Measurements from ENCODE around the gene CNTN5.

The CNTN5 gene

GRCh38 chr11:100094121-100094865 is 1073.5 kb downstream of the CNTN5 start:
- DNase-seq (ENCODE audit: low spot score), result no peak

GRCh38 chr11:100095809-100096208 is 1075.1 kb downstream of the CNTN5 start:
- no peak for DNase-seq (ENCODE audit: low spot score)

- DNase-seq (ENCODE audit: low spot score), result no peak
Observed at GRCh38 chr11:100098560-100098959, 1077.8 kb downstream of the CNTN5 start.

GRCh38 chr11:100105255-100105981 is 1084.7 kb downstream of the CNTN5 start:
- no peak for DNase-seq (ENCODE audit: low spot score)

GRCh38 chr11:100105982-100106358 is 1085.2 kb downstream of the CNTN5 start:
- no peak for DNase-seq (ENCODE audit: low spot score)

- DNase-seq (ENCODE audit: low spot score), result no peak
Observed at GRCh38 chr11:100119176-100119575, 1098.4 kb downstream of the CNTN5 start.

- DNase-seq (ENCODE audit: low spot score), result no peak
Observed at GRCh38 chr11:100133114-100133513, 1112.4 kb downstream of the CNTN5 start.

GRCh38 chr11:100141201-100141600 is 1120.5 kb downstream of the CNTN5 start:
- DNase-seq (ENCODE audit: low spot score), result no peak

GRCh38 chr11:100151944-100152343 is 1131.2 kb downstream of the CNTN5 start:
- no peak for DNase-seq (ENCODE audit: low spot score)

- no peak for DNase-seq (ENCODE audit: low spot score)
Observed at GRCh38 chr11:100152766-100153165, 1132.0 kb downstream of the CNTN5 start.

GRCh38 chr11:100163471-100163870 is 1142.7 kb downstream of the CNTN5 start:
- no peak for DNase-seq (ENCODE audit: low spot score)

- DNase-seq (ENCODE audit: low spot score), result no peak
Observed at GRCh38 chr11:100174881-100175280, 1154.1 kb downstream of the CNTN5 start.

- DNase-seq (ENCODE audit: low spot score), result no peak
Observed at GRCh38 chr11:100176456-100176855, 1155.7 kb downstream of the CNTN5 start.

GRCh38 chr11:100177651-100178050 is 1156.9 kb downstream of the CNTN5 start:
- DNase-seq (ENCODE audit: low spot score), result no peak

GRCh38 chr11:100182350-100182749 is 1161.6 kb downstream of the CNTN5 start:
- DNase-seq (ENCODE audit: low spot score), result no peak

GRCh38 chr11:100182927-100183326 is 1162.2 kb downstream of the CNTN5 start:
- DNase-seq (ENCODE audit: low spot score), result no peak

GRCh38 chr11:100185588-100185987 is 1164.8 kb downstream of the CNTN5 start:
- no peak for DNase-seq (ENCODE audit: low spot score)

GRCh38 chr11:100188137-100188783 is 1167.5 kb downstream of the CNTN5 start:
- no peak for DNase-seq (ENCODE audit: low spot score)

GRCh38 chr11:100190395-100190794 is 1169.6 kb downstream of the CNTN5 start:
- no peak for DNase-seq (ENCODE audit: low spot score)

- DNase-seq (ENCODE audit: low spot score), result no peak
Observed at GRCh38 chr11:100192181-100192580, 1171.4 kb downstream of the CNTN5 start.

- DNase-seq (ENCODE audit: low spot score), result no peak
Observed at GRCh38 chr11:100203789-100204188, 1183.0 kb downstream of the CNTN5 start.

- DNase-seq (ENCODE audit: low spot score), result no peak
Observed at GRCh38 chr11:100205926-100206325, 1185.2 kb downstream of the CNTN5 start.

- no peak for DNase-seq (ENCODE audit: low spot score)
Observed at GRCh38 chr11:100208207-100208606, 1187.5 kb downstream of the CNTN5 start.

Data from AG08396 (cell line).